Breast epithelium (tissue), 4 donors: ENCODE measurements around the gene CATSPERZ. TPM values are rescaled to one million over a fixed set of nuclear protein-coding genes. Genes with fewer than 3 reads are reported as not detected.

Experiments used
- DNase-seq, 2 donors: peaks; one replicate each; pipeline ENCODE4 v3.0.0-alpha.2; 2019; ENCODE audit warnings: low spot score in 2 of 2
- H3K27ac ChIP-seq, 2 donors: fragments of 200-600 bp; sonication (generic) in 1 of 2; one replicate each; pipeline ENCODE4 v1.5.1; 2016 to 2019; ENCODE audit warnings: mild to moderate bottlenecking in 1 of 2
- H3K27me3 ChIP-seq, 2 donors: fragments of 200-600 bp; sonication (generic) in 1 of 2; one replicate each; pipeline versions ENCODE4 v1.5.1 to v1.6.0; 2017 to 2019; ENCODE audit warnings: control low read depth in 1 of 2, mild to moderate bottlenecking in 1 of 2
- H3K36me3 ChIP-seq: fragments of 200-600 bp; one replicate; pipeline ENCODE4 v1.5.1; 2019
- H3K4me1 ChIP-seq, 2 donors: fragments of 200-600 bp; sonication (generic); one replicate each; pipeline ENCODE4 v1.5.1; 2016 to 2019; ENCODE audit warnings: control low read depth in 1 of 2
- H3K4me3 ChIP-seq, 3 donors: fragments of 200-600 bp; sonication (generic); 1 replicate in 2 of 3; 2 replicates in 1 of 3; pipeline ENCODE4 v1.5.1; 2016 to 2019; ENCODE audit warnings: mild to moderate bottlenecking in 3 of 3, moderate library complexity in 2 of 3
- H3K9me3 ChIP-seq, 2 donors: fragments of 200-600 bp; sonication (generic) in 1 of 2; one replicate each; pipeline ENCODE4 v1.5.1; 2016 to 2019; ENCODE audit warnings: control low read depth in 1 of 2
- CTCF ChIP-seq, 3 donors: fragments of 450-650 bp; IDR thresholded peaks; one replicate each; pipeline ENCODE4 v1.5.1; 2016 to 2017; ENCODE audit warnings: antibody characterized with exemption in 3 of 3, mild to moderate bottlenecking in 3 of 3, moderate library complexity in 3 of 3
- POLR2A ChIP-seq: fragments of 450-650 bp; IDR thresholded peaks from one replicate; pipeline ENCODE4 v1.6.1; 2016; ENCODE audit warnings: antibody characterized with exemption, mild to moderate bottlenecking, moderate library complexity
- POLR2AphosphoS5 ChIP-seq, 3 donors: sonication (generic); formaldehyde crosslinking; IDR thresholded peaks; one replicate each; pipeline ENCODE4 v1.6.1; 2017; ENCODE audit warnings: antibody characterized with exemption in 3 of 3
- intact Hi-C: fragments of 100-400 bp; cut with DNase I; formaldehyde crosslinking; loops from one replicate; pipeline ENCODE4 v1.15.1; 2023; ENCODE audit warnings: low total_unique reads
- total RNA-seq, 3 donors: library from RNA; depleted of rRNA; stranded (reverse); fragments of >200 nt; gene quantifications; one replicate each; pipeline ENCODE4 v1.1.0, GENCODE V29; 2016

Gene CATSPERZ
- total RNA-seq, 3 donors from 2014 or later, result 1.8 TPM; not detected in 2

GRCh38 chr11:64263947-64264317, 36.2 kb upstream of the CATSPERZ start:
- H3K4me3 ChIP-seq, result no peak overlapping the region
- H3K4me1 ChIP-seq, result peaks cover 6 to 16% of the 10 kb centered on the region in 2 donors
- no peak for TF ChIP-seq POLR2A
- TF ChIP-seq POLR2AphosphoS5 (IDR thresholded peaks at IDR 0.05), result no peak
- no peak for TF ChIP-seq CTCF (IDR thresholded peaks at IDR 0.05)
- no peaks in the 10 kb centered on the region for H3K36me3 ChIP-seq
- no peak for DNase-seq
- no peak overlapping the region for H3K27ac ChIP-seq
- intact Hi-C loops, result no loop called here
- no peaks in the 10 kb centered on the region for H3K9me3 ChIP-seq
- no peaks in the 10 kb centered on the region for H3K27me3 ChIP-seq

- no peak for DNase-seq
- Histone ChIP-seq H3K9me3 (no peaks in the 10 kb centered on the region), H3K4me3 (no peak overlapping the region), H3K27me3 (no peaks in the 10 kb centered on the region), H3K36me3 (no peaks in the 10 kb centered on the region), H3K27ac (no peak overlapping the region), H3K4me1 (peaks cover 6 to 18% of the 10 kb centered on the region in 2 donors)
- intact Hi-C loops, result no loop called here
- TF ChIP-seq POLR2A (no peak), POLR2AphosphoS5 (IDR thresholded peaks at IDR 0.05) (no peak), CTCF (IDR thresholded peaks at IDR 0.05) (no peak)
Measured at GRCh38 chr11:64264371-64264852, 35.7 kb upstream of the CATSPERZ start.

- no peak for TF ChIP-seq POLR2AphosphoS5 (IDR thresholded peaks at IDR 0.05)
- TF ChIP-seq CTCF (IDR thresholded peaks at IDR 0.05), result no peak
- no peak for TF ChIP-seq POLR2A
- no peak overlapping the region for H3K27ac ChIP-seq
- no peaks in the 10 kb centered on the region for H3K9me3 ChIP-seq
- H3K4me1 ChIP-seq, result peaks cover 6 to 18% of the 10 kb centered on the region in 2 donors
- no peaks in the 10 kb centered on the region for H3K27me3 ChIP-seq
- intact Hi-C loops, result loop anchor here (5.0 kb wide), 1 partner anchor 678 kb away; no protein-coding TSS in a partner anchor
- H3K4me3 ChIP-seq, result no peak overlapping the region
- no peaks in the 10 kb centered on the region for H3K36me3 ChIP-seq
- DNase-seq, result no peak
Measured at GRCh38 chr11:64265176-64266160, 34.7 kb upstream of the CATSPERZ start.

GRCh38 chr11:64266339-64266738, 33.8 kb upstream of the CATSPERZ start:
- Histone ChIP-seq H3K4me1 (peaks cover 6 to 18% of the 10 kb centered on the region in 2 donors), H3K36me3 (no peaks in the 10 kb centered on the region), H3K4me3 (no peak overlapping the region), H3K9me3 (no peaks in the 10 kb centered on the region), H3K27ac (no peak overlapping the region), H3K27me3 (no peaks in the 10 kb centered on the region)
- no peak for DNase-seq
- TF ChIP-seq POLR2A, result no peak
- no peak for TF ChIP-seq POLR2AphosphoS5 (IDR thresholded peaks at IDR 0.05)
- no peak for TF ChIP-seq CTCF (IDR thresholded peaks at IDR 0.05)
- intact Hi-C loops, result loop anchor here (5.0 kb wide), 1 partner anchor 679 kb away; no protein-coding TSS in a partner anchor
